ENCODE data around the gene SMIM15. TPM values are rescaled to one million over a fixed set of nuclear protein-coding genes. Genes with fewer than 3 reads are reported as not detected.

SMIM15 gene
- 10 to 100 TPM; 18.8 to 26.1 (median 22.6) TPM for total RNA-seq
- polyA plus RNA-seq: 10 to 100 TPM; 16.5 to 16.9 TPM
- long read RNA-seq, donor 1, transcript SMIM15-201 (3 exons, 2,889 nt): major isoform, 49 of 52 reads
- long read RNA-seq, donor 1, partial matches to known transcripts: 0 of 52 reads
- long read RNA-seq, donor 1, other reads (novel, unspliced or antisense): 3 of 52 reads
- long read RNA-seq, donor 2, transcript SMIM15-201 (3 exons, 2,889 nt): major isoform, 43 of 46 reads
- long read RNA-seq, donor 2, partial matches to known transcripts: 1 of 46 reads
- long read RNA-seq, donor 2, other reads (novel, unspliced or antisense): 2 of 46 reads
- long read RNA-seq, donor 3, transcript SMIM15-201 (3 exons, 2,889 nt): major isoform, 93 of 108 reads
- long read RNA-seq, donor 3, partial matches to known transcripts: 4 of 108 reads
- long read RNA-seq, donor 3, other reads (novel, unspliced or antisense): 10 of 108 reads

DNA sequence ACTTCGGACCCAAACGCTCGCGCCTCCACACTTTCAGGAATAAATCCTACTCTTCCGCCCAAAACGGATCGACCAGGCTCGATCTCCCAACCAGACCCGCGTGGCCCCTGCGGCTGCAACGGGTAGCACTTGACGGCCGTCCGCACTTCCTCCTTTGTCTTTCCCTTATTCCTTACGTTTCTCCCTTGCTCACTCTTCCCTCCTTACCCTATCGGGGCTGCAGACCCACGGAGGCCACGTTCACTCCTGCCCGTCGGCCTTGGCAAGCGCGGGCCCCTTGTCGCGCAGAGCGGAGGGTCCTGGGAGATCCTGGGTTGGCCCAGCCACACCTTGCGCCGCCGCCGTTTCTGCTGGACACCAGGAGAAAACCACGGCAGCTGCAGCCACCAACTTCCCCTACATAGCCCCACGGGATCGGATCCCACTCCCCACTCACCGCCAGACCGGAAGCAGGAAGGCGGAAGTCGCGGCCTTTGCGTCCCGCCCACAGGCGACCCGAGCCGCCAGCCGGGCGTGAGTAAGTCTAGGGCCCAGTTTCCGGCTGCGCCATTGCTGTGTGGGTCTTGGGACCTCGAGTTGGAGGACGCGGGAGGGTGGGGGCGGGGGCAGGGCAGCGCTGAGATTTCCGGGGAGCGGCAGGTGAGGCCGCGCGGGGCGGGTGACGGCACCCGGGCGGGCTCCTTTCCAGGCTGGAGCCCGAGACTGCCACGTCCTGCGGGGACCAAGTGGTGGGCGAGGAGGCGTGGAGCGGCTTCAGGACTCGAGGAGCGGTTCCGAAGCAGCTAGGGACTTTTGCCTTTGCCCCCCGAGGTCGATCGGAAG lies at the start of gene SMIM15:
Gene SMIM15, minus strand, starts transcription at position 459 of the 822 bp plus-strand sequence. CDS start 2,297 bp downstream, outside the sequence.
- ATAC-seq (peak; percentile 98 to 99 (median 99)), DNase-seq (peak; percentile 89 to 90)
- Histone ChIP-seq H3K36me3 (peaks cover 0 to 37% (median 11%) of the 10 kb centered on the region in 9 donors), H3K9me3 (no peaks in the 10 kb centered on the region), H3K4me3 (peak within 1 kb of the TSS; percentile 65 to 99 (median 92)), H3K27me3 (no peaks in the 10 kb centered on the region), H3K27ac (peak within 1 kb of the TSS; percentile 80 to 97 (median 94)), H3K4me1 (peaks cover 0 to 46% (median 22%) of the 10 kb centered on the region in 9 donors)
- TF ChIP-seq CTCF (IDR thresholded peaks at IDR 0.05): no peak
- 0 to 1% methylated on average over 73 of the region's 73 CpGs for WGBS, 2 donors
- intact Hi-C loops (cut with DNase I): loop anchor here (2.0 to 10.0 kb wide), 12 partner anchors 113 to 653 kb away; partner anchors contain the start of genes ZSWIM6 (in 7 of the 10), ERCC8 (in 3 of the 10) and NDUFAF2 (in 3 of the 10)

DNA sequence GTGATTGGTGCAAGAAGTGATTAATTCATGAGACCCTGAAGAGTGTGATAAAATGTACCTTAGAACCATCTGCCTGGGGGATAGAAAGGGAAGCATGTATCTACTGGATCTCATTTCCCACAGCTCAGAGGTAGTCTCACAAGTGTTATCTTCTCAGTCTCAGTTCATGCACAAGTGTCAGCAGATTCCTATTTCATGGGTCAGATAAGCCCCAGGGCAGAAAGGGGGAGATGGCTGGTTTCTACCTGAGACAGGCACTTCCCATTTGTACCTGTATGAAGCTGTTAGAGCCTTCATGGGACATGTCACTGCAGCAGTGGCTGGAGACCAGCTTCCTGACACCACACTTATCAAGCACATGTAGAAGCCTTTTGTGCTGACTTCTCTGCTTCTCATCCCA lies 45.6 kb upstream of the SMIM15 start:
- H3K27ac ChIP-seq: no peak overlapping the region
- no peaks in the 10 kb centered on the region for H3K36me3 ChIP-seq
- H3K27me3 ChIP-seq: no peaks in the 10 kb centered on the region
- H3K4me1 ChIP-seq: peaks cover 0 to 9% (median 0%) of the 10 kb centered on the region in 9 donors
- intact Hi-C loops (cut with DNase I): no loop called here
- no peak for TF ChIP-seq CTCF (IDR thresholded peaks at IDR 0.05)
- peaks cover 0 to 12% (median 0%) of the 10 kb centered on the region in 11 donors for H3K9me3 ChIP-seq
- no peak for ATAC-seq
- DNase-seq: no peak
- no peak overlapping the region for H3K4me3 ChIP-seq

- no peak overlapping the region for H3K4me3 ChIP-seq
- peaks cover 0 to 12% (median 0%) of the 10 kb centered on the region in 11 donors for H3K9me3 ChIP-seq
- H3K27me3 ChIP-seq: no peaks in the 10 kb centered on the region
- no peak overlapping the region for H3K27ac ChIP-seq
- no peak for ATAC-seq
- no peak for TF ChIP-seq CTCF (IDR thresholded peaks at IDR 0.05)
- H3K36me3 ChIP-seq: no peaks in the 10 kb centered on the region
- no peaks in the 10 kb centered on the region for H3K4me1 ChIP-seq
- 91 to 92% methylated on average over 5 of the region's 5 CpGs for WGBS, 2 donors
- DNase-seq: no peak
- intact Hi-C loops (cut with DNase I): no loop called here
These were observed 42.7 kb upstream of the SMIM15 start for GRCh38 chr5:61205013-61205412.

DNA sequence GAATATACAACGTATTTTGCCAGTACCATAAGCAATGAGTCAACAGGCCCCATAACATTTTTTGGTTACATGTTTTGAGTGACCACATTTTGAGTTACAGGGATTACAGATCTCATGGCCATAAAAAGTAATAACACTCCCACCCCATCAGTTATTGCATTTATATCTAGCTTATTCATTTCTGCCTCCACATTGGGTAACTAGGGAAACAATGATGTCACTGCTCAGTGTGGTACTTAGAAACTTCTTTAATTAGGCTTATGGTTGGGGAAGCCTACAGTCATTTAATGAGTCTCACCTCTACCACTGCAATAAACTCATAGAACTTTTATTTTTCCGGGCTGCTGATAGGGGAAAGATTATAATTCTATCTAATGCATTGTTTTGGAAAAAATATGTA lies 39.9 kb upstream of the SMIM15 start:
- intact Hi-C loops (cut with DNase I): no loop called here
- Histone ChIP-seq H3K4me1 (no peaks in the 10 kb centered on the region), H3K27me3 (no peaks in the 10 kb centered on the region), H3K4me3 (no peak overlapping the region), H3K9me3 (peaks cover 0 to 21% (median 0%) of the 10 kb centered on the region in 11 donors), H3K27ac (no peak overlapping the region), H3K36me3 (no peaks in the 10 kb centered on the region)
- ATAC-seq (no peak), DNase-seq (no peak)
- no peak for TF ChIP-seq CTCF (IDR thresholded peaks at IDR 0.05)
- 92 to 97% methylated on average over 2 of the region's 2 CpGs for WGBS, 2 donors

Measured in heart right ventricle (tissue), 16 donors.